ENCODE data around the gene C2CD4D.
"Not testable (repeated sequence)": the region's sequence is repeated elsewhere in the genome, so short reads cannot be mapped to it uniquely, and the experiment has no call there.

The C2CD4D gene

DNA sequence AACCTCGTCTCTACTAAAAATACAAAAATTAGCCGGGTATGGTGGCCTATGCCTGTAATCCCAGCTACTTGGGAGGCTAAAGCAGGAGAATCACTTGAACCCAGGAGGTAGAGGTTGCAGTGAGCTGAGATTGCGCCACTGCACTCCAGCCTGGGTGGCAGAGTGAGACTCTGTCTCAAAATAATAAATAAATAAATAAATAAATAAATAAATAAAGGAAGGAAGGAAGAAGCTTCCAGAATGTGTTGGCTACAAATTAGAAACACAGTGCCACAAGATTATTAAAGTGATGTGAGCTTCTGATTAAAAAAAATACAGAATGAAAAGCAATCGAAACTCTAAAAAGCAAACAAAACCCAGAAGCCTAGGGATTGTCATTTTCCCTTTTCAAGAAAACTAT is 44.3 kb upstream of the C2CD4D start:
- CTCF ChIA-PET, result interaction anchor here (0.9 to 3.1 kb wide), 2 partner anchors 52 to 117 kb away, joined by 3 to 15 read pairs; no protein-coding TSS in a partner anchor
- DNase-seq; H3K9me3 ChIP-seq (ENCODE audit: control extremely low read depth in 1 of 5, control insufficient read depth in 4 of 5, insufficient read depth in 2 of 5, low read depth in 1 of 5, low read length in 4 of 5); H3K4me1 ChIP-seq (ENCODE audit: control extremely low read depth in 1 of 4, control insufficient read depth in 4 of 4, insufficient read depth in 4 of 4, low read length in 3 of 4); H3K27me3 ChIP-seq (replicated peaks in 2 of 5; ENCODE audit: control insufficient read depth in 4 of 5, insufficient read depth in 5 of 5, low read length in 4 of 5); POLR2A ChIA-PET; H3K4me3 ChIP-seq (ENCODE audit: control insufficient read depth in 1 of 7, extremely low read depth in 1 of 7, insufficient read depth in 4 of 7, low read depth in 2 of 7, low read length in 6 of 7); H3K27ac ChIP-seq (ENCODE audit: insufficient read depth in 1 of 2, low read depth in 1 of 2, low read length in 2 of 2, poor library complexity in 1 of 2, severe bottlenecking in 2 of 2): not testable (repeated sequence)
- WGBS (ENCODE audit: insufficient coverage), result no CpG with 5 or more reads among the region's 4 CpGs
- H3K36me3 ChIP-seq (ENCODE audit: control insufficient read depth in 4 of 4, insufficient read depth in 4 of 4, low read length in 3 of 4), result peaks cover 2 to 26% (median 6%) of the 10 kb centered on the region in 4 experiments

DNA sequence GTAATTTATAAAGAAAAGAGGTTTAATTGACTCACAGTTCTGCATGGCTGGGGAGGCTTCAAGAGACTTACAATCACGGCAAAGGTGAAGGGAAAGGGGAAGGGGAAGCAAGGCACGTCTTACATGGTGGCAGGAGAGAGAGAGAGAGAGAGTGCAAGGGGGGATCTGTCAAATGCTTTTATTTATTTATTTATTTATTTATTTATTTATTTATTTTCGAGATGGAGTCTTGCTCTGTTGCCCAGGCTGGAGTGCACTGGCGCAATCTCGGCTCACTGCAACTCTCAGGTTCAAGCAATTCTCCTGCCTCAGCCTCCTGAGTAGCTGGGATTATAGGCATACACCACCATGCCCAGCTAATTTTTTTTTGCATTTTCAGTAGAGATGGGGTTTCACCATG is 43.3 kb upstream of the C2CD4D start:
- 100% methylated on average over 1 of the region's 5 CpGs for whole genome bisulfite sequencing (ENCODE audit: insufficient coverage)
- H3K36me3 ChIP-seq (ENCODE audit: control insufficient read depth in 4 of 4, insufficient read depth in 4 of 4, low read length in 3 of 4), result peaks cover 3 to 23% (median 5%) of the 10 kb centered on the region in 4 experiments
- H3K4me3 ChIP-seq (ENCODE audit: control insufficient read depth in 1 of 7, extremely low read depth in 1 of 7, insufficient read depth in 4 of 7, low read depth in 2 of 7, low read length in 6 of 7); H3K4me1 ChIP-seq (ENCODE audit: control extremely low read depth in 1 of 4, control insufficient read depth in 4 of 4, insufficient read depth in 4 of 4, low read length in 3 of 4); H3K27ac ChIP-seq (ENCODE audit: insufficient read depth in 1 of 2, low read depth in 1 of 2, low read length in 2 of 2, poor library complexity in 1 of 2, severe bottlenecking in 2 of 2); H3K27me3 ChIP-seq (replicated peaks in 2 of 5; ENCODE audit: control insufficient read depth in 4 of 5, insufficient read depth in 5 of 5, low read length in 4 of 5); DNase-seq; POLR2A ChIA-PET; H3K9me3 ChIP-seq (ENCODE audit: control extremely low read depth in 1 of 5, control insufficient read depth in 4 of 5, insufficient read depth in 2 of 5, low read depth in 1 of 5, low read length in 4 of 5): not testable (repeated sequence)
- CTCF ChIA-PET, result interaction anchor here (0.9 to 2.0 kb wide), 5 partner anchors 8 to 116 kb away, joined by 3 to 9 read pairs (median 4); no protein-coding TSS in a partner anchor

DNA sequence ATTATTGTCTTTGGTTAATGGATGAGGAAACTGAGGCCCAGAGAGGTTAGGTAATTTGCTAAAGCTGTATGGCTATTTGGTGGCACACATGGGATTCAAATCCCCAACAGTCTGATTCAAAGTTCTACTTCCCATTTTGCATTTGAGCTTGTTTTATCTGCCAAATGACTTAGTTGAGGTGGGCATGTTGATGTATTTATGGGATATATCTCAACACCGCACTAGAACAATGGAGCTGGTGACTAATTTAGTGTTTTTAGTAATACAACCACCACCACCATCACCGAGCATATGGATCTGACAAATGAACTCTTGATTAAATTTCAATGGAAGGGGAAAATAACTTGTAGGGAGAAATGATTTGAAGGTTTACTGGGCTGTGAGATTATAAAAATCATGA is 42.8 kb upstream of the C2CD4D start:
- no peak for DNase-seq
- CTCF ChIA-PET, result interaction anchor here (0.7 to 2.0 kb wide), 10 partner anchors 8 to 121 kb away, joined by 3 to 9 read pairs (median 4); no protein-coding TSS in a partner anchor
- Histone ChIP-seq H3K4me1 (ENCODE audit: control extremely low read depth in 1 of 4, control insufficient read depth in 4 of 4, insufficient read depth in 4 of 4, low read length in 3 of 4) (no peaks in the 10 kb centered on the region), H3K9me3 (ENCODE audit: control extremely low read depth in 1 of 5, control insufficient read depth in 4 of 5, insufficient read depth in 2 of 5, low read depth in 1 of 5, low read length in 4 of 5) (no peaks in the 10 kb centered on the region), H3K4me3 (ENCODE audit: control insufficient read depth in 1 of 7, extremely low read depth in 1 of 7, insufficient read depth in 4 of 7, low read depth in 2 of 7, low read length in 6 of 7) (no peak overlapping the region), H3K36me3 (ENCODE audit: control insufficient read depth in 4 of 4, insufficient read depth in 4 of 4, low read length in 3 of 4) (peaks cover 3 to 19% (median 4%) of the 10 kb centered on the region in 4 experiments), H3K27me3 (replicated peaks in 2 of 5; ENCODE audit: control insufficient read depth in 4 of 5, insufficient read depth in 5 of 5, low read length in 4 of 5) (no peaks in the 10 kb centered on the region), H3K27ac (ENCODE audit: insufficient read depth in 1 of 2, low read depth in 1 of 2, low read length in 2 of 2, poor library complexity in 1 of 2, severe bottlenecking in 2 of 2) (no peak overlapping the region)
- no CpG with 5 or more reads among the region's 2 CpGs for WGBS (ENCODE audit: insufficient coverage)
- POLR2A ChIA-PET, result no interaction called here

DNA sequence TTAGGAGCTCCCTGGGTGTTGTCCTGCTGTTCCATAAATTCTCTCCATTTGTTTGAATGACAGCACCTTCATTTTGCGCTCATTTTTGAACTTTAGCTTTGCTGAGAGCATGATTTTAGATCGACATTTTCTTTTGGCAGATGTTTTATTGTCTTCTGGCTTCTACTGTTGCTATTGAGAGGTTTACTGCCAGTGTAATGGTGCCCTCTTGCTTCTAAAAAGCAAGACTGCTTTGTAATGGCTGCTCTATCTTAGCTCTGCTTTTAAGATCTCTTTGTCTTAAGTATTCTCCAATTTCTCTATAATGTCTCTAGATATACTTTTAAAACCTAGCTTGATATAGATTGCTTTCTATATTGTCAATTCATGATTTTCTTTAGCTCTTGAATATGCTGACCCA is 41.9 kb upstream of the C2CD4D start:
- CTCF ChIA-PET, result interaction anchor here (0.7 to 2.0 kb wide), 22 partner anchors 9 to 186 kb away, joined by 3 to 10 read pairs (median 4); partner anchors contain the start of genes C2CD4D, MRPL9 and TDRKH
- POLR2A ChIA-PET, result no interaction called here

DNA sequence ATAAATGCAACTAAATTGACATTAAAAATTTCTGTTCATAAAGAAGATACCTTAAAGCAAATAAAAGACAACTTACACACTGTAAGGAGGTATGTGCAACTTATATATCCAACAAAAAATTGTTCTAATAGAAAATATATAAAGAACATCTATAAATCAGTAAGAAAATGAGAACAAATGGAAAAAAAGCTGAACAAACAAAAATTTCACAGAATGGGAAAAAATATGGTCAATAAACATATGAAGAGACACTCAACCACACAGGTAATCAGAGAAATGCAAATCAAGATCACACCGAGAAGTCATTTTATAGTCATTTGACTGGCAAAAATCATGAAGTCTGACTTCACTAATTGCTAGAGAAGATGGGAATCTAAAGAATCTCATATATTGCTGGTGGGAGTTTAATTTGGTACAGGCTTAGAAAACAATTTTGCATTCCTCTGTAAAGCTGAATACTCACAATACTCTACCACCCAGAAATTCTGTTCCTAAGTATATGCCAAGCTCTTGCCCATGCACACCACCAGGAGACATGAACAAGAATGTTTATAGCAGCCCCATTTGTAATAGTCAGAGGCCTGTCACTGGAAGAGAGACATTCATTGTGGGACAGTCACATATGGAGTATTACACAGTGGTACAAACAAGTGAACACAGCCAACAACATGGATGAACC is 35.9 kb upstream of the C2CD4D start:
- DNase-seq, result no peak
- Histone ChIP-seq H3K27me3 (replicated peaks in 2 of 5; ENCODE audit: control insufficient read depth in 4 of 5, insufficient read depth in 5 of 5, low read length in 4 of 5) (no peaks in the 10 kb centered on the region), H3K9me3 (ENCODE audit: control extremely low read depth in 1 of 5, control insufficient read depth in 4 of 5, insufficient read depth in 2 of 5, low read depth in 1 of 5, low read length in 4 of 5) (no peaks in the 10 kb centered on the region), H3K36me3 (ENCODE audit: control insufficient read depth in 4 of 4, insufficient read depth in 4 of 4, low read length in 3 of 4) (peaks cover 3 to 22% (median 13%) of the 10 kb centered on the region in 4 experiments), H3K4me1 (ENCODE audit: control extremely low read depth in 1 of 4, control insufficient read depth in 4 of 4, insufficient read depth in 4 of 4, low read length in 3 of 4) (peaks cover 0 to 11% (median 9%) of the 10 kb centered on the region in 4 experiments), H3K27ac (ENCODE audit: insufficient read depth in 1 of 2, low read depth in 1 of 2, low read length in 2 of 2, poor library complexity in 1 of 2, severe bottlenecking in 2 of 2) (no peak overlapping the region), H3K4me3 (ENCODE audit: control insufficient read depth in 1 of 7, extremely low read depth in 1 of 7, insufficient read depth in 4 of 7, low read depth in 2 of 7, low read length in 6 of 7) (no peak overlapping the region)
- WGBS (ENCODE audit: insufficient coverage), result no CpG with 5 or more reads among the region's 1 CpG
- CTCF ChIA-PET, result interaction anchor here (1.5 to 3.4 kb wide), 3 partner anchors 11 to 17 kb away, joined by 5 to 11 read pairs (median 7); no protein-coding TSS in a partner anchor
- POLR2A ChIA-PET, result no interaction called here

More for the DNA sequence above, 41.9 kb upstream of the C2CD4D start:
- Histone ChIP-seq H3K4me3 (ENCODE audit: control insufficient read depth in 1 of 7, extremely low read depth in 1 of 7, insufficient read depth in 4 of 7, low read depth in 2 of 7, low read length in 6 of 7) (no peak overlapping the region), H3K4me1 (ENCODE audit: control extremely low read depth in 1 of 4, control insufficient read depth in 4 of 4, insufficient read depth in 4 of 4, low read length in 3 of 4) (no peaks in the 10 kb centered on the region), H3K27me3 (replicated peaks in 2 of 5; ENCODE audit: control insufficient read depth in 4 of 5, insufficient read depth in 5 of 5, low read length in 4 of 5) (no peaks in the 10 kb centered on the region), H3K9me3 (ENCODE audit: control extremely low read depth in 1 of 5, control insufficient read depth in 4 of 5, insufficient read depth in 2 of 5, low read depth in 1 of 5, low read length in 4 of 5) (no peaks in the 10 kb centered on the region), H3K27ac (ENCODE audit: insufficient read depth in 1 of 2, low read depth in 1 of 2, low read length in 2 of 2, poor library complexity in 1 of 2, severe bottlenecking in 2 of 2) (no peak overlapping the region), H3K36me3 (ENCODE audit: control insufficient read depth in 4 of 4, insufficient read depth in 4 of 4, low read length in 3 of 4) (peaks cover 3 to 15% (median 8%) of the 10 kb centered on the region in 4 experiments)
- DNase-seq, result peak; percentile 14 to 46 (median 40)
- WGBS (ENCODE audit: insufficient coverage), result 0% methylated on average over 1 of the region's 2 CpGs

DNA sequence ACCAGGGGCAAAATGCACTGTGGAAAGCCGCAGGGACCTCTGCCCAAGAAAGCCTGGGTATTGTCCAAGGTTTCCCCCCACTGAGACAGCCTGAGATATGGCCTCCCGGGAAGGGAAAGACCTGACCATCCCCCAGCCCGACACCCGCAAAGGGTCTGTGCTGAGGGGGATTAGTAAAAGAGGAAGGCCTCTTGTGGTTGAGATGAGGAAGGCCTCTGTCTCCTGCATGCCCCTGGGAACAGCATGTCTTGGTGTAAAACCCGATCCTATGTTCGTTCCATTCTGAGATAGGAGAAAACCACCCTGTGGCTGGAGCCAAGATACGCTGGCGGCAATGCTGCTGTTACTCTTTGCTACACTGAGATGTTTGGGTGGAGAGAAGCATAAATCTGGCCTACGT is 33.2 kb upstream of the C2CD4D start:
- Histone ChIP-seq H3K4me1 (ENCODE audit: control extremely low read depth in 1 of 4, control insufficient read depth in 4 of 4, insufficient read depth in 4 of 4, low read length in 3 of 4) (peaks cover 0 to 11% (median 9%) of the 10 kb centered on the region in 4 experiments), H3K36me3 (ENCODE audit: control insufficient read depth in 4 of 4, insufficient read depth in 4 of 4, low read length in 3 of 4) (peaks cover 3 to 20% (median 9%) of the 10 kb centered on the region in 4 experiments)
- H3K27me3 ChIP-seq (replicated peaks in 2 of 5; ENCODE audit: control insufficient read depth in 4 of 5, insufficient read depth in 5 of 5, low read length in 4 of 5); H3K27ac ChIP-seq (ENCODE audit: insufficient read depth in 1 of 2, low read depth in 1 of 2, low read length in 2 of 2, poor library complexity in 1 of 2, severe bottlenecking in 2 of 2); POLR2A ChIA-PET; CTCF ChIA-PET; H3K9me3 ChIP-seq (ENCODE audit: control extremely low read depth in 1 of 5, control insufficient read depth in 4 of 5, insufficient read depth in 2 of 5, low read depth in 1 of 5, low read length in 4 of 5); H3K4me3 ChIP-seq (ENCODE audit: control insufficient read depth in 1 of 7, extremely low read depth in 1 of 7, insufficient read depth in 4 of 7, low read depth in 2 of 7, low read length in 6 of 7): not testable (repeated sequence)
- peak; percentile 26 to 71 (median 56) for DNase-seq
- WGBS (ENCODE audit: insufficient coverage), result 0% methylated on average over 2 of the region's 9 CpGs

DNA sequence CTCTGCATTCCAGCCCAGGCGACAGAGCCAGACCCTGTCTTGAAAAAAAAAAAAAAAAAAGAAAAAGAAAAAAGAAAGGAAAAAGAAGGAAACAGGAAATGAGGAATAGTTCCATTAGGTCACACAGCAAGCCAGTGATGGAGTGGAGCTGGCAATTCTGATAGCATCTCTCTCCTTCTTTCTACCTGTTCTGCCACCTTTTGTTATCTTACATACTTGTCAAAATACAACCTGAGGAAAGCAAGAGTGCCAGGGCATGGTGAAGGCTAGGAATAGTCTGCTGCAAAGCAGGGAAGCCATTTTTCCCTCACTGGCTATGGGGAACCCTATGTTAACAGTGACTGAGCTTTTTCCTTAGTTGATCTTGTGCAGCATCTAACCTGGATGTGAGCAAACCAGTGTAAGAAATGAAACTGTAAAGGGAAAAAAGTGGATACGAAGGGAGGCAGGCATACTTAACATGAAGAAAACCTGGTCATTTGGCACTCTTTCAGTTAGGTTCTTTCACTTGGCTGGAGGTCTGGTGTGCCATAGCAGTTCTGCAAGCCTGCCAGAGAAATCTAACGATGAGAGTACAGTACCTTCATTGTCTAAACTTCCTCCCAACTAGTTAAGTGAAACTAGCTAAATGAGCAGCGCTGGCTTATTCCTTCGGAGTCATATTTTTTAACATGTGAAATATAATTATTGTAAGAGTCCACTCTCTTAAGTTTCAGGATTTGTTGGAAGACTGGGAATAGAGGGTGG is 31.8 kb upstream of the C2CD4D start:
- H3K27me3 ChIP-seq (replicated peaks in 2 of 5; ENCODE audit: control insufficient read depth in 4 of 5, insufficient read depth in 5 of 5, low read length in 4 of 5), result no peaks in the 10 kb centered on the region
- H3K4me1 ChIP-seq (ENCODE audit: control extremely low read depth in 1 of 4, control insufficient read depth in 4 of 4, insufficient read depth in 4 of 4, low read length in 3 of 4), result peaks cover 0 to 11% (median 9%) of the 10 kb centered on the region in 4 experiments
- ChIA-PET CTCF (interaction anchor here (1.0 to 1.4 kb wide), 3 partner anchors 10 to 13 kb away, joined by 3 to 7 read pairs (median 3); no protein-coding TSS in a partner anchor), POLR2A (no interaction called here)
- no peak overlapping the region for H3K4me3 ChIP-seq (ENCODE audit: control insufficient read depth in 1 of 7, extremely low read depth in 1 of 7, insufficient read depth in 4 of 7, low read depth in 2 of 7, low read length in 6 of 7)
- H3K27ac ChIP-seq (ENCODE audit: insufficient read depth in 1 of 2, low read depth in 1 of 2, low read length in 2 of 2, poor library complexity in 1 of 2, severe bottlenecking in 2 of 2), result no peak overlapping the region
- 92% methylated on average over 2 of the region's 5 CpGs for WGBS (ENCODE audit: insufficient coverage)
- peaks cover 3 to 15% (median 5%) of the 10 kb centered on the region in 4 experiments for H3K36me3 ChIP-seq (ENCODE audit: control insufficient read depth in 4 of 4, insufficient read depth in 4 of 4, low read length in 3 of 4)
- no peaks in the 10 kb centered on the region for H3K9me3 ChIP-seq (ENCODE audit: control extremely low read depth in 1 of 5, control insufficient read depth in 4 of 5, insufficient read depth in 2 of 5, low read depth in 1 of 5, low read length in 4 of 5)
- no peak for DNase-seq

Data from common myeloid progenitor, CD34-positive (primary cell).